ENCODE results near the gene TSHZ2. TPM values are rescaled to one million over a fixed set of nuclear protein-coding genes. Genes with fewer than 3 reads are reported as not detected.

Gene TSHZ2
- total RNA-seq, 1 donor from 2014 or later, result 5.2 TPM

- Histone ChIP-seq H3K27ac (no peak overlapping the region), H3K9me3 (no peaks in the 10 kb centered on the region), H3K27me3 (no peaks in the 10 kb centered on the region), H3K4me1 (no peaks in the 10 kb centered on the region), H3K4me3 (no peak overlapping the region), H3K36me3 (no peaks in the 10 kb centered on the region)
- DNase-seq (no peak), ATAC-seq (no peak)
- no peak for TF ChIP-seq CTCF (IDR thresholded peaks at IDR 0.05)
- intact Hi-C loops (cut with DNase I), result no loop called here
These were observed 29.5 kb downstream of the TSHZ2 start for GRCh38 chr20:53001498-53002301.

GRCh38 chr20:53002786-53003185 is 30.6 kb downstream of the TSHZ2 start:
- no peaks in the 10 kb centered on the region for H3K36me3 ChIP-seq
- DNase-seq (no peak), ATAC-seq (no peak)
- intact Hi-C loops (cut with DNase I), result no loop called here
- H3K4me1 ChIP-seq, result no peaks in the 10 kb centered on the region
- H3K27me3 ChIP-seq, result no peaks in the 10 kb centered on the region
- H3K9me3 ChIP-seq, result no peaks in the 10 kb centered on the region
- no peak overlapping the region for H3K4me3 ChIP-seq
- no peak for TF ChIP-seq CTCF (IDR thresholded peaks at IDR 0.05)
- no peak overlapping the region for H3K27ac ChIP-seq

GRCh38 chr20:53003420-53004154 is 31.4 kb downstream of the TSHZ2 start:
- intact Hi-C loops (cut with DNase I), result no loop called here
- H3K4me3 ChIP-seq, result no peak overlapping the region
- ATAC-seq (no peak), DNase-seq (no peak)
- no peak overlapping the region for H3K27ac ChIP-seq
- H3K27me3 ChIP-seq, result no peaks in the 10 kb centered on the region
- H3K9me3 ChIP-seq, result no peaks in the 10 kb centered on the region
- TF ChIP-seq CTCF (IDR thresholded peaks at IDR 0.05), result no peak
- no peaks in the 10 kb centered on the region for H3K4me1 ChIP-seq
- no peaks in the 10 kb centered on the region for H3K36me3 ChIP-seq

- Histone ChIP-seq H3K36me3 (no peaks in the 10 kb centered on the region), H3K27me3 (no peaks in the 10 kb centered on the region), H3K4me1 (no peaks in the 10 kb centered on the region), H3K27ac (no peak overlapping the region), H3K4me3 (no peak overlapping the region), H3K9me3 (no peaks in the 10 kb centered on the region)
- TF ChIP-seq CTCF (IDR thresholded peaks at IDR 0.05), result no peak
- ATAC-seq (no peak), DNase-seq (no peak)
- intact Hi-C loops (cut with DNase I), result no loop called here
These were observed 32.2 kb downstream of the TSHZ2 start for GRCh38 chr20:53004267-53004813.

- no peak for TF ChIP-seq CTCF (IDR thresholded peaks at IDR 0.05)
- ATAC-seq (no peak), DNase-seq (no peak)
- Histone ChIP-seq H3K27ac (no peak overlapping the region), H3K4me1 (no peaks in the 10 kb centered on the region), H3K9me3 (no peaks in the 10 kb centered on the region), H3K36me3 (no peaks in the 10 kb centered on the region), H3K4me3 (no peak overlapping the region), H3K27me3 (no peaks in the 10 kb centered on the region)
- intact Hi-C loops (cut with DNase I), result no loop called here
These were observed 38.0 kb downstream of the TSHZ2 start for GRCh38 chr20:53009979-53010735.

Measured in upper lobe of right lung (tissue), 1 donor.